ENCODE data around the gene ZBTB4. TPM values are rescaled to one million over a fixed set of nuclear protein-coding genes. Genes with fewer than 3 reads are reported as not detected.

ZBTB4 gene
- total RNA-seq, 1 experiment from 2014 or later: 26.3 TPM

GRCh38 chr17:7410634-7411426 is 68.6 kb downstream of the ZBTB4 start:
- Mint-ChIP-seq H3K4me1 (ENCODE audit: insufficient read depth, unreplicated experiment) (peaks cover 5% of the 10 kb centered on the region), H3K4me3 (ENCODE audit: unreplicated experiment) (no peak overlapping the region), H3K36me3 (ENCODE audit: insufficient read depth, unreplicated experiment) (peaks cover 12% of the 10 kb centered on the region), H3K27me3 (ENCODE audit: insufficient read depth, unreplicated experiment) (no peaks in the 10 kb centered on the region), H3K27ac (ENCODE audit: low read depth, unreplicated experiment) (no peak overlapping the region), H3K9me3 (ENCODE audit: unreplicated experiment) (no peaks in the 10 kb centered on the region)
- no peak for DNase-seq (ENCODE audit: unreplicated experiment)
- ChIA-PET CTCF (no interaction called here), POLR2A (interaction anchor here (0.7 kb wide), 1 partner anchor 29 kb away, joined by 3 read pairs; no protein-coding TSS in a partner anchor)
- intact Hi-C loops (cut with micrococcal nuclease): no loop called here
- no TSS peak for BruUV-seq (replicated peaks)
- TF ChIP-seq CTCF (IDR thresholded peaks at IDR 0.05; ENCODE audit: unreplicated experiment): no peak

GRCh38 chr17:7409716-7410115 is 69.7 kb downstream of the ZBTB4 start:
- Mint-ChIP-seq H3K9me3 (ENCODE audit: unreplicated experiment) (no peaks in the 10 kb centered on the region), H3K27me3 (ENCODE audit: insufficient read depth, unreplicated experiment) (no peaks in the 10 kb centered on the region), H3K4me3 (ENCODE audit: unreplicated experiment) (no peak overlapping the region), H3K4me1 (ENCODE audit: insufficient read depth, unreplicated experiment) (peaks cover 10% of the 10 kb centered on the region), H3K36me3 (ENCODE audit: insufficient read depth, unreplicated experiment) (peaks cover 12% of the 10 kb centered on the region), H3K27ac (ENCODE audit: low read depth, unreplicated experiment) (no peak overlapping the region)
- DNase-seq (ENCODE audit: unreplicated experiment): no peak
- POLR2A ChIA-PET: interaction anchor here (0.7 kb wide), 1 partner anchor 1944 kb away, joined by 3 read pairs; no protein-coding TSS in a partner anchor
- intact Hi-C loops (cut with micrococcal nuclease): no loop called here
- CTCF ChIA-PET: no interaction called here
- no TSS peak for BruUV-seq (replicated peaks)
- TF ChIP-seq CTCF (IDR thresholded peaks at IDR 0.05; ENCODE audit: unreplicated experiment): no peak

Other genes starting within 250 kb of the ZBTB4 start
- gene DVL2, start 245.1 kb downstream of the ZBTB4 start, total RNA-seq (2022): 34.9 and 37.4 TPM in 2 replicates
- gene PHF23, start 240.2 kb downstream of the ZBTB4 start, total RNA-seq (2022): 41.8 and 47.1 TPM in 2 replicates
- 226 and 294 TPM in 2 replicates for gene GABARAP, start 237.2 kb downstream of the ZBTB4 start, total RNA-seq (2022)
- gene CTDNEP1, start 227.9 kb downstream of the ZBTB4 start, total RNA-seq (2022): 145 and 148 TPM in 2 replicates
- 81.0 and 91.3 TPM in 2 replicates for gene ELP5, start 227.4 kb downstream of the ZBTB4 start, total RNA-seq (2022)
- 20.8 and 23.9 TPM in 2 replicates for gene CLDN7, start 217.2 kb downstream of the ZBTB4 start, total RNA-seq (2022)
- not detected in 2 replicates for gene SLC2A4, start 197.9 kb downstream of the ZBTB4 start, total RNA-seq (2022)
- 0.40 and 0.44 TPM in 2 replicates for gene YBX2, start 185.0 kb downstream of the ZBTB4 start, total RNA-seq (2022)
- gene EIF5A, start 172.0 kb downstream of the ZBTB4 start, total RNA-seq (2022): 1,142 and 1,190 TPM in 2 replicates
- 29.4 and 49.8 TPM in 2 replicates for gene GPS2, start 164.3 kb downstream of the ZBTB4 start, total RNA-seq (2022)
- 36.9 and 39.3 TPM in 2 replicates for gene NEURL4, start 150.3 kb downstream of the ZBTB4 start, total RNA-seq (2022)
- 4.4 and 4.9 TPM in 2 replicates for gene ACAP1, start 143.1 kb downstream of the ZBTB4 start, total RNA-seq (2022)
- 9.2 and 10.1 TPM in 2 replicates for gene KCTD11, start 127.5 kb downstream of the ZBTB4 start, total RNA-seq (2022)
- gene TMEM95, start 124.5 kb downstream of the ZBTB4 start, total RNA-seq (2022): not detected in 2 replicates
- 6.4 and 8.0 TPM in 2 replicates for gene TNK1, start 98.5 kb downstream of the ZBTB4 start, total RNA-seq (2022)
- 53.8 and 59.0 TPM in 2 replicates for gene PLSCR3, start 85.1 kb downstream of the ZBTB4 start, total RNA-seq (2022)
- gene TMEM256, start 75.5 kb downstream of the ZBTB4 start, total RNA-seq (2022): 35.2 and 42.9 TPM in 2 replicates
- gene NLGN2, start 71.8 kb downstream of the ZBTB4 start, total RNA-seq (2022): 6.7 and 9.0 TPM in 2 replicates
- not detected in 2 replicates for gene SPEM1, start 59.3 kb downstream of the ZBTB4 start, total RNA-seq (2022)
- gene SPEM2, start 54.0 kb downstream of the ZBTB4 start, total RNA-seq (2022): not detected in 2 replicates
- not detected in 2 replicates for gene SPEM3, start 50.8 kb downstream of the ZBTB4 start, total RNA-seq (2022)
- gene TMEM102, start 44.2 kb downstream of the ZBTB4 start, total RNA-seq (2022): 6.1 and 6.3 TPM in 2 replicates
- gene FGF11, start 40.1 kb downstream of the ZBTB4 start, total RNA-seq (2022): 0.84 and 2.1 TPM in 2 replicates
- 3.3 and 7.8 TPM in 2 replicates for gene CHRNB1, start 34.6 kb downstream of the ZBTB4 start, total RNA-seq (2022)
- not detected in 2 replicates for gene SLC35G6, start 1.8 kb upstream of the ZBTB4 start, total RNA-seq (2022)
- 89.6 and 107 TPM in 2 replicates for gene POLR2A, start 4.7 kb upstream of the ZBTB4 start, total RNA-seq (2022)
- 3.5 and 3.9 TPM in 2 replicates for gene TNFSF12, start 69.4 kb upstream of the ZBTB4 start, total RNA-seq (2022)
- 6.3 and 10.8 TPM in 2 replicates for gene TNFSF13, start 79.1 kb upstream of the ZBTB4 start, total RNA-seq (2022)
- gene SENP3, start 82.3 kb upstream of the ZBTB4 start, total RNA-seq (2022): 66.9 and 67.3 TPM in 2 replicates
- 6.9 and 10.6 TPM in 2 replicates for gene CD68, start 100.0 kb upstream of the ZBTB4 start, total RNA-seq (2022)
- 52.0 and 56.5 TPM in 2 replicates for gene MPDU1, start 104.2 kb upstream of the ZBTB4 start, total RNA-seq (2022)
- 32.6 and 34.4 TPM in 2 replicates for gene SOX15, start 110.5 kb upstream of the ZBTB4 start, total RNA-seq (2022)
- 60.7 and 65.1 TPM in 2 replicates for gene FXR2, start 135.3 kb upstream of the ZBTB4 start, total RNA-seq (2022)
- 66.8 and 82.7 TPM in 2 replicates for gene SAT2, start 148.2 kb upstream of the ZBTB4 start, total RNA-seq (2022)
- gene SHBG, start 150.5 kb upstream of the ZBTB4 start, total RNA-seq (2022): 0.35 and 1.1 TPM in 2 replicates
- gene ATP1B2, start 171.3 kb upstream of the ZBTB4 start, total RNA-seq (2022): not detected in 2 replicates
- gene TP53, start 207.9 kb upstream of the ZBTB4 start, total RNA-seq (2022): 131 and 181 TPM in 2 replicates
- gene WRAP53, start 208.8 kb upstream of the ZBTB4 start, total RNA-seq (2022): 10.7 and 11.7 TPM in 2 replicates
- 1.3 and 1.4 TPM in 2 replicates for gene EFNB3, start 225.6 kb upstream of the ZBTB4 start, total RNA-seq (2022)
- 0.05 and 0.12 TPM in 2 replicates for gene DNAH2, start 238.1 kb upstream of the ZBTB4 start, total RNA-seq (2022)

Measured in MCF 10A (cell line).